22Rv1 (cell line): ENCODE measurements around the gene LGALS13.
"Not testable (repeated sequence)": the region's sequence is repeated elsewhere in the genome, so short reads cannot be mapped to it uniquely, and the experiment has no call there.

Experiments
- H3K27ac ChIP-seq: fragments of 450-650 bp; 2 replicates; pipeline ENCODE4 v1.5.1; 2017
- ZFX ChIP-seq: fragments of 450-650 bp; IDR thresholded peaks from 2 replicates; pipeline ENCODE4 v1.6.1; 2017; ENCODE audit warnings: antibody characterized with exemption, borderline replicate concordance
- TF ChIP-seq, protein P1 (sequence below): fragments of 450-650 bp; IDR thresholded peaks from 2 replicates; pipeline ENCODE4 v1.5.1; 2017; ENCODE audit warnings: mild to moderate bottlenecking

The LGALS13 gene

DNA sequence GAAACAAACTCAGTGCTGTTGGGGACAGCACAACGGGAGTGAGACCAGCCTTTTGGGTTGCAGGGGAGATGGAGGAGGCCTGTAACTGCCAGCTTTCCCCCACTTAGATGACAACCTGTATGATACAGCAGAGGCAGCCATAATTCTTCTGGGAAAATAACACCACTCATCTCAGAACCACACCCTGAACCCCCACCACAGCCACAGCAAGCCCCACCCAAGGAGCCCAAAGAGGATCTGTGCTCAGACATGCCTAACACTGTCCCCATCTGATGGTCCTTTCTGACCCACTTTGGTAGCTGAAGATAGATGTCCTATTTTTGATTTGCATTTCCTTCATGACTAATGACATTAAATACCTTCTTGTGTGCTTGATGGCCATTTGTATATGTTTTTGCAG lies 15.4 kb downstream of the LGALS13 start:
- TF ChIP-seq, protein P1, sequence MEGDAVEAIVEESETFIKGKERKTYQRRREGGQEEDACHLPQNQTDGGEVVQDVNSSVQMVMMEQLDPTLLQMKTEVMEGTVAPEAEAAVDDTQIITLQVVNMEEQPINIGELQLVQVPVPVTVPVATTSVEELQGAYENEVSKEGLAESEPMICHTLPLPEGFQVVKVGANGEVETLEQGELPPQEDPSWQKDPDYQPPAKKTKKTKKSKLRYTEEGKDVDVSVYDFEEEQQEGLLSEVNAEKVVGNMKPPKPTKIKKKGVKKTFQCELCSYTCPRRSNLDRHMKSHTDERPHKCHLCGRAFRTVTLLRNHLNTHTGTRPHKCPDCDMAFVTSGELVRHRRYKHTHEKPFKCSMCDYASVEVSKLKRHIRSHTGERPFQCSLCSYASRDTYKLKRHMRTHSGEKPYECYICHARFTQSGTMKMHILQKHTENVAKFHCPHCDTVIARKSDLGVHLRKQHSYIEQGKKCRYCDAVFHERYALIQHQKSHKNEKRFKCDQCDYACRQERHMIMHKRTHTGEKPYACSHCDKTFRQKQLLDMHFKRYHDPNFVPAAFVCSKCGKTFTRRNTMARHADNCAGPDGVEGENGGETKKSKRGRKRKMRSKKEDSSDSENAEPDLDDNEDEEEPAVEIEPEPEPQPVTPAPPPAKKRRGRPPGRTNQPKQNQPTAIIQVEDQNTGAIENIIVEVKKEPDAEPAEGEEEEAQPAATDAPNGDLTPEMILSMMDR: no peak
- no peak for TF ChIP-seq ZFX
- no peak overlapping the region for H3K27ac ChIP-seq

DNA sequence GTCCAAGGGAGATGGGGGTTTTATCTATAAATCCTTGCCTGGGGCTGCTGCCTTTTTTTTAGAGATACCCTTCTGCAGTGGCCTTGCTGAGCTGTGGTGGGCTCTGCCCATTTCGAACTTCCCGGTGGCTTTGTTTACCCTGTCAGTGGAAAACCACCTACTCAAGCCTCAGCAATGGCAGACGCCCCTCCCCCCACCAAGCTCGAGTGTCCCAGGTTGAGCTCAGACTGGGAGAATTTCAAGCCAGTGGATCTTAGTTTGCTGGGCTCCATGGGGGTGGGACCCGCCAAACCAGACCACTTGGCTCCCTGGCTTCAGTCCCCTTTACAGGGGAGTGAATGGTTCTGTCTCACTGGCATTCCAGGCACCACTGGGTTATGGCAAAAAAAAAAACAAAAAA lies 21.6 kb downstream of the LGALS13 start:
- H3K27ac ChIP-seq: no peak overlapping the region
- TF ChIP-seq ZFX: no peak
- TF ChIP-seq, protein P1: no peak

DNA sequence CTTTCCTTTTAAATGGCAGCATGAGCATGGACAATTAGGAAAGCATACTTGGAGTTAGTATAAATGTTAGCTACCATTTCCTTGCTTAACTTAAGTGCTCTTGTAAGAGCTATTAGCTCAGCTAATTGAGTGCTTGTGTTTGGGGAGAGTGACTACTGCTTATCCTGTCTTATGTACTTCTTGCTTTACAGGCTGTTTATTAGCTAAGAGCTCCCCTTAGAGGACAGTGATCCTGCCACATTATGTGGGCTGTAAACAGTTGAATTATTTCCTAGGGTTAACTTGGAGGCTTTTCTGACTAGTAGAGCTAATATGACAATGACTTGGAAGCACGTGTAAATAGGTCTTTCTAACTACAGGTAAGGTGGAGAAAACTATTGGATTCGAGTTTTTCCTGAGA lies 25.3 kb downstream of the LGALS13 start:
- H3K27ac ChIP-seq: not testable (repeated sequence)

DNA sequence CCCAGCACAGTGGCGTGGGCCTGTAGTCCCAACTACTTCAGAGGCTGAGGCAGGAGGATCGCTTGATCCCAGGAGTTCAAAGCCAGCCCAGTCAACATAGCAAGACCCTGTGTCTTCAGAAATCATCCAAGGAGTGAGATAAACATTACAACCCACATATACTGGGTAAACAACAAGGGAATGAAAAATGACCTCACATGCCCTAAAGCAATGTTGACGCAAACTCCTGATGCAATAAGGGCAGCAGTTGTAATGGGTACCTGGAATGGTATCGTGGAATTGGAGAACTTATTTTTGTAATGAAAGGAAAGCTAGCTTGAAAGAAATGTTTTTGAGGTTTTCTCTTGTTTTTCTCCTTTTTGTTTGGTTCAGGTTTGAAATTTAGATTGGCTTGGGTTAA lies 28.9 kb downstream of the LGALS13 start:
- no peak overlapping the region for H3K27ac ChIP-seq
- no peak for TF ChIP-seq ZFX
- TF ChIP-seq, protein P1: no peak

DNA sequence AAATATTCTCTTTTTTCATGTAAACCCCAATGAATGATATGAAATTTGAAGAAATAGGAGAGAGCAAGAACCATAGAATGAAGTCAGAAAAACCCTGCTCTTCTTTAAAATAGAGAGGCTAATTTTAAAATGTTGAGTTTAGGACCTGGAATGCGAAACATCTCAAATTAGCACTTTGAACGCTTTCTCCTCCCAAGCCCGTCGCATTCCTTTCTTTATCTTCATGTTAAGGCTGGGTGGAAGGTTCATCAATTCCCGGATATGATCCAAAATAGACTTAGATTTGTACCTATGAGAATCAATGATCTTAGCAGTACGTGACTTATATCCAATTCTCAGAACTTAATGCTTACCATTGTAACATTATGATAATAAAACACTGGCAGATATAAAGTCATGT lies 29.3 kb downstream of the LGALS13 start:
- no peak overlapping the region for H3K27ac ChIP-seq
- TF ChIP-seq, protein P1: no peak
- TF ChIP-seq ZFX: no peak

DNA sequence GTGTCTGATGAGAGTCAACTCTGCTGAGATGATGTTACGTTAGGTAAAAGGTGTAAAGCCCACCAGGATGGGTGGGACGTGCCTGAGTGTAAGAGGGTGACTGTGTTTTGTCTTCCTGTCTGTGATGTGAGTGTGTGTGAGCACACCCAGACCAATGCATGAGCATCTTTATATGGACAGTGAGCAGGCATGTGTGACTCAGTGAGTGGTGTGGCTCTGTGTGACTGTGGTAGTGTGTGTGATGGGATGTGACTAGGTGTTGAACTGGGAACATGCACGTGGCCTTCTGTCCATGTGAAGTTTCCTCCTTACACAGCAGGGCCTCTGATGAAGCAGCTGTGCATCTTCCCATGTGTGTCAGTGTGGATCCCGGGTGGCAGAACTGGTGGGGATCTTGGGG lies 35.6 kb downstream of the LGALS13 start:
- TF ChIP-seq ZFX: no peak
- TF ChIP-seq, protein P1: no peak

DNA sequence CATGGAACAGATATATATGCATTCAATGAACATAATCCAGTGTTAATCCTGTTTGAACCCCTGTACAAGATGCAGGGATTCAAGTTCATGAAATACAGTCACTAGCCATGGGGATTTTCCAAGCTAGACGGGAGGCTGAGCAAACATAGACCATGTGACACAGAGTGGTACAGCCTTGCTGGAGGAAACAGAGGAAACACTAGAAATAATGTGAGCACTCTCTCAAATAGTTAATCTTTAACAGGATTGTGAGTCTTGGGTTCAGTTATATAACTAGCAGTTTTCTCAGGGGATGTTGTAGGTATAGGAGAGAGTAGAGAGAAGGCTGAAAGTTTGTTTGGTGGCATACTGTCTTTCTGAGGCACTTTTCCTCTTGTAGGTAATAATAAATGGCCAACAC lies 39.4 kb downstream of the LGALS13 start:
- H3K27ac ChIP-seq: no peak overlapping the region
- TF ChIP-seq, protein P1: no peak
- TF ChIP-seq ZFX: no peak

More for the DNA sequence above, 35.6 kb downstream of the LGALS13 start:
- no peak overlapping the region for H3K27ac ChIP-seq

DNA sequence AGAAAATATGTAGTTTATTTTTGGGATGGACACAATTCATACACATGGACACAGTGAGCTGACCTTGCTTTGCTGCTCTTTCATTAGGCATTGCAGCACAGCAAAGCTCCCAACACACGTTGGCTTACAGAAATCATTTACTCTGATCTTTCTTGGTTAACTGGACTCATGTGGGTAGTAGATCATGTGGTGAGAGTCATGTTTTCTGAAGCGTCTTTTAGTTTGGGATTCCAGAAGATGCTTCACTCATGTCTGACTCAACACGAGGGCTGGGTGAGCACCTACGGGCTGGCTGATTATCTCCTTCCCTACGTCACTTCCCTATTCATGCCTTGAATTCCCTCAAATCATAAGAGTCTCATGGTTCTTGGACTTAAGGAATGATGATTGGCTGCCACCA lies 41.3 kb downstream of the LGALS13 start:
- H3K27ac ChIP-seq: no peak overlapping the region
- TF ChIP-seq, protein P1: no peak
- TF ChIP-seq ZFX: no peak
